HG02973 (cell line): ENCODE measurements around the gene TFF1.

Experiments
- ATAC-seq: cut with Tn5 transposase; IDR thresholded peaks from one replicate; pipeline ENCODE4 v1.9.1; 2021; ENCODE audit warnings: moderate library complexity; ENCODE audit not compliant: unreplicated experiment

Gene TFF1

GRCh38 chr21:42365770-42366169, 565 bp downstream of the TFF1 start:
- no peak for ATAC-seq

DNA sequence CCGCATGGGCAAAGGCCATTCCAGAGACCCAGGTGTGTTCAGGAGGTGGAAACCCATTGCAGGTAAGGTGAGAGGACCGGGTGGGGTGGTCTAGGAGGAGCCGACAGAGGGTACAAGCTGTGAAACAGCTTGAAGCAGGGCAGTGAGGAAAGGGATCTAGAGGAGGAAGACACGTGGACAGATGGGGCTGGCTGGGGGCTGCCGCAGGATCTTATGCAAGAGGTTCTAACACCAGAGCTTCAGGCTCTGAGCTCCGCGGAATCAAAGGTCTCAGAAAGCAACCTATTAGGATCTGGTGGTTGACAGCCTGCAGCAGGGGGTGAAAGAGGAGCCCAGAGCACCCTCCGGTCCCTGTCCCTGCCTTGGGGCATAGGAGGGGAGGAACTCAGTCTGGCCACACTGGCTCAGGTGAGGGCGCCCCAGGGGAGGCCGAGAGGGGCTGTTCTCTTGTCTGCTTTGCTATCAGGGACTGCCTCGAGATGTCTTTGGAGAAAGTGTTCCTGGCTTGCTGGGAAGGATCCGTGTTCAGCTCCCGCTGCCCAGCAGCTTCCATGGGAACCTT, 1.9 kb downstream of the TFF1 start:
- no peak for ATAC-seq

DNA sequence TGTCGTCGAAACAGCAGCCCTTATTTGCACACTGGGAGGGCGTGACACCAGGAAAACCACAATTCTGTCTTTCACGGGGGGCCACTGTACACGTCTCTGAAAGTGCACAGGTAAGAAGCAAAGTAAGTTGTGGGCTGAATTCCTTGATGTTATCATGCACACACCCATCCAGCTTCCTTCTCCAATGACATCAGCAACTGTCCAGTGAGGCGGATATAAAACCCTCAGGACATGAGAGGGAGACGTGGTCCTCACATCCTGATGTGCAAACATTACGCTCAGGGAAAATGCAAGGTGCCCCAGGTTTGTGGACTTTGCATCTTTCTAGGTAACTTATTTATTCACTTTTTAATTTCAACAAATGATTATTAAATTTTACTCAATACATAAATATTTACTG, 3.0 kb downstream of the TFF1 start:
- ATAC-seq: no peak

DNA sequence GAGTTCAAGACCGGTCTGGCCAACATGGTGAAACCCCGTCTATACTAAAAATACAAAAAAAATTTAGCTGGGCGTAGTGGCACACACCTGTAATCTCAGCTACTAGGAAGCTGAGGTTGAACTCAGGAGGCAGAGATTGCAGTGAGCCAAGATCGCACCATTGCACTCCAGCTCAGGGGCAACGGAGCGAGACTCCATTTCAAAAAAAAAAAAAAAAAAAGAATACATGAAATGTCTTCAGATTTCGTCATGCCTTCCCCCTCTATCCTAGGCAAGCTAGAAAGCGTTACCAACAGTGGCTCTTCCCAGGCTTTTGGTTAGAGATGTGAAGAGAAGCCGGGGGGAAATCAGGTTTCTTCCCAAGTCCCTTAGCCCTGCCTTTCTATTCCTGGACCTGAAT, 3.6 kb downstream of the TFF1 start:
- ATAC-seq: no peak

DNA sequence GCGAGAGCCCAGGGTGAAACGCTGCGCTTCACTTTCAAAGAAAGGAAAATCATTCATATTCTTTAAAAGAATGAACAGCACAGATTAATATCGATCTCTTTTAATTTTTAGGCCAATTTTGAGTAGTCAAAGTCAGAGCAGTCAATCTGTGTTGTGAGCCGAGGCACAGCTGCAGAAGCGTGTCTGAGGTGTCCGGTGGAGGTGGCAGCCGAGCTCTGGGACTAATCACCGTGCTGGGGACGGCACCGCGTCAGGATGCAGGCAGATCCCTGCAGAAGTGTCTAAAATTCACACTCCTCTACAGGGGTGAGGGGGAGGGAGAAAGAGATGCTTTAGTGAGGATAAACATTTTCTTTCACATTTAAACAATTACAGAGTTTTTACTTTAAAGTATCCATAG, 4.1 kb downstream of the TFF1 start:
- no peak for ATAC-seq

DNA sequence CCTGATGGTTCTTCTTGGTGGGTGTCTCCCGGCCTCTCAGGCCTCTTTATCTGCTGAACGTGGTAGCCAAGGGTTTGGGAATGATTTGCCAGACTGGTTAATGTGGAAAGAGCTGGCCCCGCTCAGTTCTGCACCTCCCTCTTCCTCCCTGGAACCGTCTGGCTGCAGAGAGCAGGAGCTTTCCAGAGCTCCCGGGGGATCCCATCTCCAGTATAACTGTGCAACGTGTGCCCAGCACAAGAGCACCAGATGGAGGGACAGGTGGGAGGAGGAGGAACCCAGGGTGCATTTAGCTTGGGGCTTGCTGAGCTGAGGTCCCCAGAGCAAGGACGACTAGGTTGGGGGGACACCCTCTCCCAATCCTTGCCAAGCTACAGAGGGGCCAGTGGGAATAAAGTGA, 5.0 kb downstream of the TFF1 start:
- no peak for ATAC-seq

DNA sequence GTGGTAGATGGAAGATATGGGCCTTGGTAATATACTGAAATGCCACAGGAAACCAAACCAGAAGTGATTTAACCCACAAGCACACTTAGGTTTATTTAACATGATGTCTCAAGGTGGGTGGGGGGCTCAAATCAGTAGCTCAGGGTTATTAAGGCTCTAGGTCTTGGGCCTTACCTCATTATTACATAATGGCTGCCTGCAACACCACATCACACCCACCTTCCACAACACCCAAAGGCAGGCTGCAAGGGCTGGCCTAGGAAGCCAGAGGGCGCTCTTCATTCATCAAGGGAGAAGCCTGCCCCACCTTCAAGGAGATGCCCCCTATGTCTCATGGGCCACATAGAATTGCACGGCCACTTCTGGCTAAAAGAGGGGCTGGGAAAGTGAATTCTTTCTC, 6.0 kb downstream of the TFF1 start:
- ATAC-seq: no peak

DNA sequence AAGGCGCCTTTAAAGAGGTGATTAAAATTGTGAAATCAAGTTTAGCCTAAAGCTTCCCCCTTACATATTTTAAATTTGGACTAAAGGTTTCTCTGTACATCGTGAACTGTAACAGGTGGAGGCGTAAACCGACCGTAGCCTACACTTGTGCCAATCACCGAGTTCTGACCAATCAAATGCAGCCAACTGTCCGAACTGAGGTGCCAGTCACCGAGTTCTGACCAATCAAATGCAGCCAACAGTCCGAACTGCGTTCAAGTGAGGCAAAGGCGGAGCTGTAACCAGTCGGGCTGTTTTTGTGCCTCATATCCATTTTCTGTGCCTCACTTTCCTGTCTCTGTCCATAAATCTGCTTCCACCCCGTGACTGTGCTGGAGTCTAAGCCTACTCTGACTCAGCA, 7.4 kb downstream of the TFF1 start:
- no peak for ATAC-seq

GRCh38 chr21:42358261-42358660, 8.1 kb downstream of the TFF1 start:
- no peak for ATAC-seq

- no peak for ATAC-seq
Observed at GRCh38 chr21:42357307-42357706, 9.0 kb downstream of the TFF1 start.

GRCh38 chr21:42356650-42357049, 9.7 kb downstream of the TFF1 start:
- no peak for ATAC-seq

GRCh38 chr21:42356046-42356445, 10.3 kb downstream of the TFF1 start:
- ATAC-seq: no peak

GRCh38 chr21:42353623-42354022, 12.7 kb downstream of the TFF1 start:
- no peak for ATAC-seq

DNA sequence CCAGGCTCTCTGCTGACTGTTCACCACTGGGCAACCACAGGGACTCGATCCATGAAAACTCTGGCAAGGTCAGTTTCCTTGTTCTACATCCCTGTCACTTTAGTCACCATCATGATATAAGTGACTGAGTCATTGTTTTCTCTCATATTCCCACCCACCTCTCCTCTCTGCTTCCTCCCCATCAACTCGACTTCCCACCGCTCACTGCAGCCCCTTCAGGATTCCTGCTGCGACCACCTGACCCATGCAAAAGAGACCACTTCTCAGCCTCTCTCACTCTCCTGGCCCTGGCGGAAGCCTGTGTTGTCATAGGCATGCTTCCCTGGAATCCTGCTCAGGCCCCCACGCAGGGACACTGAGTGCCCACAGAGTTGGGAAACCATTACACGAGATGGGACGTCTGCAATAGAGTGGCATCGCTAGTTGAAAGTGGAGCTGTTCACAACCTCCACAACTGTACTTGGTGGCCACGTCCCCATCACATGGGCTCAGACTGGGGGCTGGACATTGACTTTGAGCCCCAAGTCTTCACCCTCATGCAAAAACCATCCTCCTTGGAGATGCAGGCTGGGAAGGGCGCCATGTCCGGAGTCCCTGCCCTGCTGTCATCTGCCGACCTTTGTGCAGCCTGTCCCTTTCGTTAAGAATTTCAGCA, 13.8 kb downstream of the TFF1 start:
- ATAC-seq: no peak

GRCh38 chr21:42351626-42352440, 14.5 kb downstream of the TFF1 start:
- ATAC-seq: no peak

- ATAC-seq: no peak
Observed at GRCh38 chr21:42350927-42351426, 15.4 kb downstream of the TFF1 start, which contains the start of gene TFF2. TSS of gene TFF2 (minus strand) at chr21:42350994. CDS start at chr21:42350957, 37 bp downstream.

DNA sequence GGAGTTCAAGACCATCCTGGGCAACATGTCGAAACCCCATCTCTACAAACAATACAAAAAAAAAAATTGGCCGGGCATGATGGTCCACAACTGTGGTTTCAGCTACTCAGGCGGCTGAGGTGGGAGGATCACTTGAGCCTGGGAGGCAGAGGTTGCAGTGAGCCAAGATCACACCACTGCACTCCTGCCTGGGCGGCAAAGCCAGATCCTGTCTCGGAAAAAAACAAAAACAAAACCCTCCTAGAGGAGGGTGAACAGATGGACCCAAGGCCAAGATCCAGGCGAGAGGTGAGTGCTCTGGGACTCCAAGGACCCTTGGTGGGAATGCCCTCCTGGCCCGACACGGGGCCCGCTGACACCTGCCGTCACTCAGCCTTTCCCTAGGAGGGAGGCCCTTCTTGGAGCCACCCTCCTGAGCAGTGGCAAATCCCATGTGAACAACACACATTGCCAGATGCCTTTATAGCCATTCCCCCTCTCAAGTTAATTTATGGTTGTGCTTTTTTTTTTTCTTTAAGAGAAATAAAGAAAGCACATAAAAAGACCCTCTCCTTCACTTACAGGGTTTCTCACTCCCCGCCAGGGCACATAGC, 15.9 kb downstream of the TFF1 start:
- ATAC-seq: no peak

- ATAC-seq: no peak
Observed at GRCh38 chr21:42349420-42350317, 16.7 kb downstream of the TFF1 start.

GRCh38 chr21:42348762-42349161, 17.6 kb downstream of the TFF1 start:
- no peak for ATAC-seq

DNA sequence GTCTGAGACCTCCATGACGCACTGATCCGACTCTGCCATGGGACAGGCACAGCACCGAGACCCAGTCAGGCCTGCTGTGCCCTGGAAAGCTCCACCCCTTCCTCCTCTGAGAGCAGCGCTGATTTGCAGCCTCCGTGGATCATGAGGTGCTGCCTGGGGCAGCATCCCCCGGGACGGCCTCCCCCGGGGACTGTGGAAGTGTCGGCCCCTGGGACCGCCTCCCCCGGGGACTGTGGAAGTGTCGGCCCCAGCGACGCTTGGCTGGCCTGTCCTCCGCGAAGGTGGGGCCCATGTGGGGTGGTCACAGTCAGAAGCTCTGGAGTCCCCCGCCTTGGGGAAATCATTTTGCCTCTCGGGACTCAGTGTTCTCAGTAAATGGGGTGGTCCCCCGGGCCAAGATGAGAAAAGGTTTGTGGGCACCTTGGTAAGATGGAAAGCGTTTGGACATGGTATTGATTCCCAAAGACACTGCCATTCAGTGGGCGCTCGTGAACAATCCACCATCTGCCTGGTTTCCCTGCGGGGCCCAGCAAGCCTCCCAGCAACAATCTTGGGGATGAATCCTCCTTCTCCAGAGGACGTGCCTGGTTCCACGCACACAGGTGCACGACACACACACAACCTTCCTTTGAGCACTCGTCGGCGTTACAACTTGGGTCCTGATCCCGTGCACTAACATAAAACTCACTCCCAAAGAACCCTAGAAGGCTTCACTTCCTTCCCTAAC, 18.6 kb downstream of the TFF1 start:
- no peak for ATAC-seq
